IPS-18c (cell line): Measurements from ENCODE around the gene MAPK8IP2.

Experiments
- H3K4me3 ChIP-seq: 2 replicates; pipeline ENCODE4 v1.7.0; 2013; ENCODE audit warnings: low read depth, mild to moderate bottlenecking, low read length, moderate library complexity; ENCODE audit not compliant: insufficient read depth
- H3K9me3 ChIP-seq: one replicate; pipeline ENCODE4 v1.6.1; 2013; ENCODE audit warnings: mild to moderate bottlenecking, low read length, moderate library complexity; ENCODE audit not compliant: control insufficient read depth, insufficient read depth

Gene MAPK8IP2

GRCh38 chr22:50600538-50600937 lies at the start of gene MAPK8IP2:
TSS of gene MAPK8IP2 (plus strand) at chr22:50600793. CDS start at chr22:50600819, 26 bp downstream.
- H3K9me3 ChIP-seq = no peaks in the 10 kb centered on the region
- H3K4me3 ChIP-seq = peak within 1 kb of the TSS; percentile 41

GRCh38 chr22:50551160-50551752 lies 49.3 kb upstream of the MAPK8IP2 start:
- Histone ChIP-seq H3K4me3 (no peak overlapping the region), H3K9me3 (no peaks in the 10 kb centered on the region)

- Histone ChIP-seq H3K9me3 (no peaks in the 10 kb centered on the region), H3K4me3 (no peak overlapping the region)
Measured at GRCh38 chr22:50553310-50553709, 47.3 kb upstream of the MAPK8IP2 start.

- Histone ChIP-seq H3K9me3 (no peaks in the 10 kb centered on the region), H3K4me3 (no peak overlapping the region)
Measured at GRCh38 chr22:50556703-50557102, 43.9 kb upstream of the MAPK8IP2 start.

GRCh38 chr22:50560034-50560433 lies 40.6 kb upstream of the MAPK8IP2 start:
- no peaks in the 10 kb centered on the region for H3K9me3 ChIP-seq
- no peak overlapping the region for H3K4me3 ChIP-seq

- no peaks in the 10 kb centered on the region for H3K9me3 ChIP-seq
- no peak overlapping the region for H3K4me3 ChIP-seq
Measured at GRCh38 chr22:50561401-50562358, 38.9 kb upstream of the MAPK8IP2 start.

- H3K9me3 ChIP-seq = no peaks in the 10 kb centered on the region
- H3K4me3 ChIP-seq = peak within 1 kb of the TSS; percentile 70
Measured at GRCh38 chr22:50562523-50563412, 37.8 kb upstream of the MAPK8IP2 start, which contains the start of gene SYCE3. TSS of gene SYCE3 (minus strand) at chr22:50562919. CDS start at chr22:50556405, 6,514 bp downstream.

GRCh38 chr22:50563413-50564160 lies 37.0 kb upstream of the MAPK8IP2 start:
- peak overlapping the region; percentile 70 for H3K4me3 ChIP-seq
- H3K9me3 ChIP-seq = no peaks in the 10 kb centered on the region

- H3K4me3 ChIP-seq = no peak overlapping the region
- H3K9me3 ChIP-seq = no peaks in the 10 kb centered on the region
Measured at GRCh38 chr22:50564289-50564688, 36.3 kb upstream of the MAPK8IP2 start.

GRCh38 chr22:50567721-50568252 lies 32.8 kb upstream of the MAPK8IP2 start:
- H3K4me3 ChIP-seq = no peak overlapping the region
- no peaks in the 10 kb centered on the region for H3K9me3 ChIP-seq

GRCh38 chr22:50568626-50569025 lies 32.0 kb upstream of the MAPK8IP2 start:
- H3K9me3 ChIP-seq = no peaks in the 10 kb centered on the region
- no peak overlapping the region for H3K4me3 ChIP-seq

- Histone ChIP-seq H3K9me3 (no peaks in the 10 kb centered on the region), H3K4me3 (no peak overlapping the region)
Measured at GRCh38 chr22:50569041-50569459, 31.5 kb upstream of the MAPK8IP2 start.

- no peak overlapping the region for H3K4me3 ChIP-seq
- H3K9me3 ChIP-seq = peaks cover 2% of the 10 kb centered on the region
Measured at GRCh38 chr22:50569896-50570535, 30.6 kb upstream of the MAPK8IP2 start.

- Histone ChIP-seq H3K4me3 (no peak overlapping the region), H3K9me3 (peaks cover 2% of the 10 kb centered on the region)
Measured at GRCh38 chr22:50570861-50571260, 29.7 kb upstream of the MAPK8IP2 start.

GRCh38 chr22:50571264-50572175 lies 29.1 kb upstream of the MAPK8IP2 start:
- H3K9me3 ChIP-seq = peaks cover 2% of the 10 kb centered on the region
- H3K4me3 ChIP-seq = no peak overlapping the region
